ENCODE measurements around the gene SERBP1.

Gene SERBP1

GRCh38 chr1:67361641-67362040 is 68.6 kb downstream of the SERBP1 start:
- in situ Hi-C loops (cut with MboI; ENCODE audit: low pct_unique_long_range_greater_than_20kb, low sequenced_read_pairs, unreplicated experiment) = no loop called here
- no peak for TF ChIP-seq CTCF (IDR thresholded peaks at IDR 0.05; ENCODE audit: extremely low read depth, insufficient read depth, missing control alignments)
- no peak for DNase-seq (ENCODE audit: low spot score)

- in situ Hi-C loops (cut with MboI; ENCODE audit: low pct_unique_long_range_greater_than_20kb, low sequenced_read_pairs, unreplicated experiment) = no loop called here
- no peak for DNase-seq (ENCODE audit: low spot score)
These were observed 70.6 kb downstream of the SERBP1 start for GRCh38 chr1:67359592-67359991.

More at GRCh38 chr1:67359592-67359991, 70.6 kb downstream of the SERBP1 start:
- no peak for TF ChIP-seq CTCF (IDR thresholded peaks at IDR 0.05; ENCODE audit: extremely low read depth, insufficient read depth, missing control alignments)

All from GM13977 (cell line).